Transverse colon (tissue), 3 donors: ENCODE measurements around the gene COMMD1.

Experiments
- POLR2A ChIP-seq: fragments of 450-650 bp; IDR thresholded peaks from one replicate; pipeline ENCODE4 v1.6.1; 2016; ENCODE audit warnings: antibody characterized with exemption, mild to moderate bottlenecking, moderate library complexity
- POLR2AphosphoS5 ChIP-seq, 3 donors: sonication (generic); formaldehyde crosslinking; IDR thresholded peaks; one replicate each; pipeline ENCODE4 v1.6.1; 2016; ENCODE audit warnings: antibody characterized with exemption in 3 of 3

DNA sequence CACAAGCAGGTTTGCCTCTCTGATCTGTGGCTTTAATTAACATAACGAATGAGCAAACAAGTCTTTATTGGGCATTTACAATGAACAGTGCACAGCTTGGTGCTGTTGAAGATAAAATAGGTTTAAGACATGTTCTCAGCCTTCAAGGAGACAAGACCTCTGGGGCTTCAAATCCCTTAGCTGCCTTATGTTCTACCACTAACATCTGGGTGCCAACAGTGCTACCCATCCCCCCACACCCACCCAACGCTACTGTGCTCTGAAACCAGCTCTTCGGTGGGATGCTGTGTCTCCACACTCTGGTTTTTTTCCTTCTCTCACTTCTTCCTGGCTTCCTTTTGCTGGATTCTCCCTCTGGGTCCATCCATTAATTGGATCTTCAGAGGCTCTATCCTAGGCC lies 276.4 kb downstream of the COMMD1 start:
- TF ChIP-seq POLR2A (no peak), POLR2AphosphoS5 (IDR thresholded peaks at IDR 0.05) (no peak)
